EL (cell line): ENCODE results near the gene NOP56.
"Not testable (repeated sequence)": the region's sequence is repeated elsewhere in the genome, so short reads cannot be mapped to it uniquely, and the experiment has no call there.

Experiments used
- DNase-seq: peaks from one replicate; pipeline ENCODE4 v3.0.0-alpha.2; 2016

Gene NOP56

GRCh38 chr20:2652724-2653555 lies 508 bp downstream of the NOP56 start:
- DNase-seq: no peak

- DNase-seq: no peak
Measured at GRCh38 chr20:2653556-2654383, 1.3 kb downstream of the NOP56 start.

GRCh38 chr20:2654384-2654822 lies 2.0 kb downstream of the NOP56 start:
- DNase-seq: no peak

- no peak for DNase-seq
Measured at GRCh38 chr20:2654831-2655230, 2.4 kb downstream of the NOP56 start.

GRCh38 chr20:2655331-2656116 lies 3.1 kb downstream of the NOP56 start:
- no peak for DNase-seq

GRCh38 chr20:2656471-2657117 lies 4.2 kb downstream of the NOP56 start:
- DNase-seq: no peak

- DNase-seq: no peak
Measured at GRCh38 chr20:2657241-2657640, 4.8 kb downstream of the NOP56 start.

- DNase-seq: no peak
Measured at GRCh38 chr20:2657674-2658073, 5.2 kb downstream of the NOP56 start.

- peak; percentile 45 for DNase-seq
Measured at GRCh38 chr20:2658414-2659354, 6.3 kb downstream of the NOP56 start.

- DNase-seq: no peak
Measured at GRCh38 chr20:2659547-2659946, 7.1 kb downstream of the NOP56 start.

GRCh38 chr20:2663364-2663886 lies 11.0 kb downstream of the NOP56 start:
- no peak for DNase-seq

- DNase-seq: peak; percentile 92
Measured at GRCh38 chr20:2663887-2664719, 11.7 kb downstream of the NOP56 start, which contains the start of gene IDH3B. IDH3B (minus strand) TSS chr20:2664216; CDS start chr20:2664188, 28 bp downstream.

GRCh38 chr20:2671977-2672376 lies 19.5 kb downstream of the NOP56 start:
- DNase-seq: no peak

GRCh38 chr20:2672446-2672845 lies 20.0 kb downstream of the NOP56 start:
- DNase-seq: no peak

GRCh38 chr20:2673453-2673852 lies 21.0 kb downstream of the NOP56 start:
- DNase-seq: no peak

GRCh38 chr20:2680046-2680445 lies 27.6 kb downstream of the NOP56 start:
- no peak for DNase-seq

GRCh38 chr20:2682040-2682439 lies 29.6 kb downstream of the NOP56 start:
- not testable (repeated sequence) for DNase-seq

GRCh38 chr20:2684817-2685216 lies 32.4 kb downstream of the NOP56 start:
- DNase-seq: not testable (repeated sequence)

GRCh38 chr20:2687514-2687913 lies 35.1 kb downstream of the NOP56 start:
- no peak for DNase-seq

GRCh38 chr20:2688041-2688591 lies 35.7 kb downstream of the NOP56 start:
- peak; percentile 47 for DNase-seq
